Bronchial epithelial cell (primary cell): ENCODE data around the gene SHLD1. TPM values are rescaled to one million over a fixed set of nuclear protein-coding genes. Genes with fewer than 3 reads are reported as not detected.
"Not testable (repeated sequence)": the region's sequence is repeated elsewhere in the genome, so short reads cannot be mapped to it uniquely, and the experiment has no call there.

ENCODE experiments used
- DNase-seq: peaks from one replicate; pipeline ENCODE4 v3.0.0-alpha.2; 2010; ENCODE audit warnings: low read depth
- FAIRE-seq: peaks from 2 replicates; lab custom pipeline; 2011; peaks lifted over from hg19 to GRCh38; lab: Jason Lieb, UNC
- H3K27me3 ChIP-seq: 2 replicates; pipeline ENCODE4 v1.5.1; 2011; ENCODE audit warnings: low read length; ENCODE audit not compliant: control insufficient read depth, insufficient read depth
- H3K36me3 ChIP-seq: 2 replicates; pipeline ENCODE4 v1.5.1; 2011; ENCODE audit warnings: low read length; ENCODE audit not compliant: control insufficient read depth, insufficient read depth
- H3K4me3 ChIP-seq: 2 replicates; pipeline ENCODE4 v1.5.1; 2011; ENCODE audit warnings: mild to moderate bottlenecking, low read depth, low read length, control low read depth
- CTCF ChIP-seq: IDR thresholded peaks from 2 replicates; pipeline ENCODE4 v1.5.1; 2011; ENCODE audit warnings: mild to moderate bottlenecking, moderate library complexity, low read length, control low read depth, inconsistent platforms; ENCODE audit not compliant: insufficient read depth, severe bottlenecking
- total RNA-seq: library from RNA; depleted of rRNA; stranded (reverse); fragments of >200 nt; gene quantifications from 2 replicates; pipeline ENCODE4 v1.2.1, GENCODE V29; 2014

SHLD1 gene
- total RNA-seq, 1 donor from 2014 or later, result 4.5 TPM

GRCh38 chr20:5720696-5721095 lies 29.5 kb upstream of the SHLD1 start:
- no peak for TF ChIP-seq CTCF
- H3K36me3 ChIP-seq, result no peaks in the 10 kb centered on the region
- H3K4me3 ChIP-seq, result no peak overlapping the region
- no peak for DNase-seq
- FAIRE-seq, result no peak
- peaks cover 3% of the 10 kb centered on the region for H3K27me3 ChIP-seq

- not testable (repeated sequence) for FAIRE-seq
Observed at GRCh38 chr20:5721356-5721755, 28.8 kb upstream of the SHLD1 start.

GRCh38 chr20:5722927-5723326 lies 27.3 kb upstream of the SHLD1 start:
- Histone ChIP-seq H3K27me3 (peaks cover 7% of the 10 kb centered on the region), H3K4me3 (no peak overlapping the region), H3K36me3 (no peaks in the 10 kb centered on the region)
- DNase-seq (no peak), FAIRE-seq (no peak)
- no peak for TF ChIP-seq CTCF

More at GRCh38 chr20:5721356-5721755, 28.8 kb upstream of the SHLD1 start:
- not testable (repeated sequence) for H3K36me3 ChIP-seq, H3K27me3 ChIP-seq, H3K4me3 ChIP-seq, DNase-seq

GRCh38 chr20:5725183-5725463 lies 25.1 kb upstream of the SHLD1 start:
- DNase-seq, H3K4me3 ChIP-seq, FAIRE-seq, H3K27me3 ChIP-seq, H3K36me3 ChIP-seq: not testable (repeated sequence)

- H3K27me3 ChIP-seq, result peaks cover 7% of the 10 kb centered on the region
- no peaks in the 10 kb centered on the region for H3K36me3 ChIP-seq
- FAIRE-seq (no peak), DNase-seq (no peak)
- TF ChIP-seq CTCF, result no peak
- no peak overlapping the region for H3K4me3 ChIP-seq
Observed at GRCh38 chr20:5727018-5727515, 23.1 kb upstream of the SHLD1 start.

- TF ChIP-seq CTCF, result no peak
- H3K4me3 ChIP-seq, result no peak overlapping the region
- H3K27me3 ChIP-seq, result peaks cover 8% of the 10 kb centered on the region
- DNase-seq, result peak; percentile 27
- no peak for FAIRE-seq
- H3K36me3 ChIP-seq, result no peaks in the 10 kb centered on the region
Observed at GRCh38 chr20:5729348-5729747, 20.9 kb upstream of the SHLD1 start.

- H3K36me3 ChIP-seq, result no peaks in the 10 kb centered on the region
- TF ChIP-seq CTCF, result no peak
- no peak overlapping the region for H3K4me3 ChIP-seq
- FAIRE-seq, result no peak
- peaks cover 8% of the 10 kb centered on the region for H3K27me3 ChIP-seq
- no peak for DNase-seq
Observed at GRCh38 chr20:5730131-5730530, 20.1 kb upstream of the SHLD1 start.
